GM12878 (cell line): ENCODE results near the gene MDH1. TPM values are rescaled to one million over a fixed set of nuclear protein-coding genes. Genes with fewer than 3 reads are reported as not detected.
A peak's percentile ranks its signal among the peaks of the same experiment; 100 is the strongest.

Experiments used
- CHD2 ChIP-seq: IDR thresholded peaks from 2 replicates; pipeline ENCODE4 v1.6.1; 2011; ENCODE audit warnings: low read depth, low read length, improper control_type of control experiment, borderline replicate concordance
- CREM ChIP-seq: IDR thresholded peaks from 2 replicates; pipeline ENCODE4 v1.6.1; 2014; ENCODE audit warnings: antibody characterized with exemption, low read depth
- EP300 ChIP-seq, 2 experiments: fragments of 150-350 bp in 1 of 2; IDR thresholded peaks; 2 replicates each; pipeline ENCODE4 v1.6.1; 2011 to 2012; ENCODE audit warnings: low read depth in 2 of 2, low read length in 2 of 2, borderline replicate concordance in 1 of 2, improper control_type of control experiment in 1 of 2, inconsistent platforms in 1 of 2; ENCODE audit not compliant: control insufficient read depth in 1 of 2
- EZH2 ChIP-seq: IDR thresholded peaks from 2 replicates; pipeline ENCODE4 v1.6.1; 2012; ENCODE audit warnings: low read depth, mild to moderate bottlenecking, control low read depth, inconsistent platforms, low read length, borderline replicate concordance; ENCODE audit not compliant: control insufficient read depth
- FOXK2 ChIP-seq: fragments of 450-650 bp; IDR thresholded peaks from 2 replicates; pipeline ENCODE4 v1.6.1; 2017; ENCODE audit warnings: mild to moderate bottlenecking, moderate library complexity
- FOXM1 ChIP-seq: IDR thresholded peaks from 2 replicates; pipeline ENCODE4 v1.6.1; 2012; ENCODE audit warnings: low read depth, mild to moderate bottlenecking, inconsistent platforms, low read length, moderate library complexity
- MEF2B ChIP-seq: fragments of 450-650 bp; IDR thresholded peaks from 2 replicates; pipeline ENCODE4 v1.6.1; 2018; ENCODE audit warnings: mild to moderate bottlenecking, moderate library complexity; ENCODE audit not compliant: partially characterized antibody, poor library complexity, severe bottlenecking
- MYB ChIP-seq: fragments of 150-350 bp; IDR thresholded peaks from 2 replicates; pipeline ENCODE4 v1.6.1; 2014; ENCODE audit warnings: mild to moderate bottlenecking, low read depth, low read length, borderline replicate concordance
- POLR2A ChIP-seq: IDR thresholded peaks from 2 replicates; pipeline ENCODE4 v1.6.1; 2011; ENCODE audit warnings: low read depth, mild to moderate bottlenecking, low read length
- RCOR1 ChIP-seq: conservative IDR thresholded peaks from 2 replicates; pipeline ENCODE4 v1.6.1; 2012; ENCODE audit warnings: low read depth, low read length, improper control_type of control experiment
- SMAD5 ChIP-seq: IDR thresholded peaks from 2 replicates; pipeline ENCODE4 v1.6.1; 2016; ENCODE audit warnings: antibody characterized with exemption, low read depth
- polyA plus RNA-seq, 11 experiments: library from polyadenylated mRNA; depleted of rRNA in 4 of 11; unstranded in 6 of 11; stranded (reverse) in 5 of 11; fragments of >200 nt; fragmentation: Nextera tagmentation in 4 of 11; fragmentation: Illumina TruSeq in 1 of 11; extraction: Ambion mirVana in 4 of 11; extraction: Trizol in 1 of 11; gene quantifications; 1 replicate in 1 of 11; 2 replicates in 10 of 11; pipeline versions ENCODE4 v1.2.1 to v1.2.3, GENCODE V29; 2011 to 2016; ENCODE audit warnings: inconsistent platforms in 2 of 11, missing spikeins in 2 of 11, low read depth in 1 of 11
- total RNA-seq, 4 experiments: library from RNA; depleted of rRNA in 3 of 4; stranded (reverse); fragments of >200 nt in 3 of 4; fragmentation: Illumina TruSeq in 1 of 4; extraction: Trizol in 1 of 4; gene quantifications; 2 replicates each; pipeline versions ENCODE4 v1.2.1 to v1.2.3, GENCODE V29; 2013 to 2021
- TF ChIP-seq, protein P1 (sequence below): fragments of 150-350 bp; IDR thresholded peaks from 2 replicates; pipeline ENCODE4 v1.6.1; 2016; ENCODE audit warnings: low read depth, low read length
- TF ChIP-seq, protein P2 (sequence below): fragments of 150-350 bp; IDR thresholded peaks from 2 replicates; pipeline ENCODE4 v1.6.1; 2014; ENCODE audit warnings: mild to moderate bottlenecking, low read depth, low read length
- TF ChIP-seq, protein P3 (sequence below): IDR thresholded peaks from 2 replicates; pipeline ENCODE4 v1.6.1; 2011; ENCODE audit warnings: borderline replicate concordance, low read depth, mild to moderate bottlenecking, moderate library complexity, low read length; ENCODE audit not compliant: insufficient read depth, poor library complexity, severe bottlenecking
- TF ChIP-seq, protein P4 (sequence below): fragments of 450-650 bp; IDR thresholded peaks from 2 replicates; pipeline ENCODE4 v1.6.1; 2017; ENCODE audit warnings: low read depth, mild to moderate bottlenecking, moderate library complexity

MDH1 gene
- total and polyA plus RNA-seq, 10 of the 15 experiments (the other 5 are each of a cell fraction or from before 2014, with no cell fraction given): 254 to 1,581 (median 440) TPM

DNA sequence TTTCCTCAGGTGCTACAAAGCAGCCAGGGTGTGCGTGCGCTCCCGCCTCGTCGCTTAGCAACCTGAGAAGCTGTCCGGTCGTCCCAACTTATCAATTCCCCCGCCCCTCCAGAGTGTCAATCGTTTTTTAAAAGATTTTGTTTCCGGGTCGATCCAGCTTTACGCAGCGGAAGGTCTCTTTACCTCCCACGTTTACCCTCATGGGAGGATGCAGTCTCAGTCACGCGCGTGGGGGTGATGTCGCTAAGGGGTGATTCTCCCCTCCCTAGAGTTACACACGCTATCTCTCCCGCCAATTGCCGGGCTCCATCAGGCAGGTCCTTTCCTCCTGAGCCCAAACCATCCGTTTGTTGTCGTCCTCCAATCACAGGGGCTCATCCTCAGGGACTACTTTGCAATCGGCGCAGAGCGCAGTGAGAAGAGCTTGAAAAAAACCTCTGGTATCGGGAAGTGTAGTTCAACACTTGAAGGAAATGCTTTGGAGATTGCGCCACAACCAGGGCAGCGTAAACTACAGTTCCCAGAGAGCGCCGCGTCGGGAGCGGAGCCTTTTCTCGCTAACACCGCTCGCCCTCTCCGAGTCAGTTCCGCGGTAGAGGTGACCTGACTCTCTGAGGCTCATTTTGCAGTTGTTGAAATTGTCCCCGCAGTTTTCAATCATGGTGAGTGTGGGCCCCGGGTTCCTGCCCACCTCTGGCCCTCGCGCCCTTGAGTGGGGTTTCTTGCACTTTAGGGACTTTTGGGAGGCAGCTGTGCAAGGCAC, at the start of gene MDH1, which contains the start of gene WDPCP (continued):
- TF ChIP-seq EZH2: no peak
- peak; percentile 78; the same call in 1 of the 2 replicates for TF ChIP-seq FOXM1
- TF ChIP-seq, protein P1, sequence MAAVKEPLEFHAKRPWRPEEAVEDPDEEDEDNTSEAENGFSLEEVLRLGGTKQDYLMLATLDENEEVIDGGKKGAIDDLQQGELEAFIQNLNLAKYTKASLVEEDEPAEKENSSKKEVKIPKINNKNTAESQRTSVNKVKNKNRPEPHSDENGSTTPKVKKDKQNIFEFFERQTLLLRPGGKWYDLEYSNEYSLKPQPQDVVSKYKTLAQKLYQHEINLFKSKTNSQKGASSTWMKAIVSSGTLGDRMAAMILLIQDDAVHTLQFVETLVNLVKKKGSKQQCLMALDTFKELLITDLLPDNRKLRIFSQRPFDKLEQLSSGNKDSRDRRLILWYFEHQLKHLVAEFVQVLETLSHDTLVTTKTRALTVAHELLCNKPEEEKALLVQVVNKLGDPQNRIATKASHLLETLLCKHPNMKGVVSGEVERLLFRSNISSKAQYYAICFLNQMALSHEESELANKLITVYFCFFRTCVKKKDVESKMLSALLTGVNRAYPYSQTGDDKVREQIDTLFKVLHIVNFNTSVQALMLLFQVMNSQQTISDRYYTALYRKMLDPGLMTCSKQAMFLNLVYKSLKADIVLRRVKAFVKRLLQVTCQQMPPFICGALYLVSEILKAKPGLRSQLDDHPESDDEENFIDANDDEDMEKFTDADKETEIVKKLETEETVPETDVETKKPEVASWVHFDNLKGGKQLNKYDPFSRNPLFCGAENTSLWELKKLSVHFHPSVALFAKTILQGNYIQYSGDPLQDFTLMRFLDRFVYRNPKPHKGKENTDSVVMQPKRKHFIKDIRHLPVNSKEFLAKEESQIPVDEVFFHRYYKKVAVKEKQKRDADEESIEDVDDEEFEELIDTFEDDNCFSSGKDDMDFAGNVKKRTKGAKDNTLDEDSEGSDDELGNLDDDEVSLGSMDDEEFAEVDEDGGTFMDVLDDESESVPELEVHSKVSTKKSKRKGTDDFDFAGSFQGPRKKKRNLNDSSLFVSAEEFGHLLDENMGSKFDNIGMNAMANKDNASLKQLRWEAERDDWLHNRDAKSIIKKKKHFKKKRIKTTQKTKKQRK: no peak
- TF ChIP-seq, protein P2, sequence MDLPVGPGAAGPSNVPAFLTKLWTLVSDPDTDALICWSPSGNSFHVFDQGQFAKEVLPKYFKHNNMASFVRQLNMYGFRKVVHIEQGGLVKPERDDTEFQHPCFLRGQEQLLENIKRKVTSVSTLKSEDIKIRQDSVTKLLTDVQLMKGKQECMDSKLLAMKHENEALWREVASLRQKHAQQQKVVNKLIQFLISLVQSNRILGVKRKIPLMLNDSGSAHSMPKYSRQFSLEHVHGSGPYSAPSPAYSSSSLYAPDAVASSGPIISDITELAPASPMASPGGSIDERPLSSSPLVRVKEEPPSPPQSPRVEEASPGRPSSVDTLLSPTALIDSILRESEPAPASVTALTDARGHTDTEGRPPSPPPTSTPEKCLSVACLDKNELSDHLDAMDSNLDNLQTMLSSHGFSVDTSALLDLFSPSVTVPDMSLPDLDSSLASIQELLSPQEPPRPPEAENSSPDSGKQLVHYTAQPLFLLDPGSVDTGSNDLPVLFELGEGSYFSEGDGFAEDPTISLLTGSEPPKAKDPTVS: no peak
- TF ChIP-seq EP300 (IDR thresholded peaks at IDR 0.05; ENCODE audit: borderline replicate concordance in 1 of 2, control insufficient read depth in 1 of 2, low read depth in 2 of 2, low read length in 2 of 2): peak in 1 of 2 experiments; percentile 37; a peak in 1 of 4 replicates
- peak; percentile 98 for TF ChIP-seq CREM
- TF ChIP-seq CHD2: peak; percentile 98
- peak; percentile 74; the same call in 1 of the 2 replicates for TF ChIP-seq RCOR1
- TF ChIP-seq, protein P3, sequence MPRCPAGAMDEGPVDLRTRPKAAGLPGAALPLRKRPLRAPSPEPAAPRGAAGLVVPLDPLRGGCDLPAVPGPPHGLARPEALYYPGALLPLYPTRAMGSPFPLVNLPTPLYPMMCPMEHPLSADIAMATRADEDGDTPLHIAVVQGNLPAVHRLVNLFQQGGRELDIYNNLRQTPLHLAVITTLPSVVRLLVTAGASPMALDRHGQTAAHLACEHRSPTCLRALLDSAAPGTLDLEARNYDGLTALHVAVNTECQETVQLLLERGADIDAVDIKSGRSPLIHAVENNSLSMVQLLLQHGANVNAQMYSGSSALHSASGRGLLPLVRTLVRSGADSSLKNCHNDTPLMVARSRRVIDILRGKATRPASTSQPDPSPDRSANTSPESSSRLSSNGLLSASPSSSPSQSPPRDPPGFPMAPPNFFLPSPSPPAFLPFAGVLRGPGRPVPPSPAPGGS: peak; percentile 16
- TF ChIP-seq MYB: peak; percentile 37; the same call in 1 of the 2 replicates
- TF ChIP-seq FOXK2: peak; percentile 65
- TF ChIP-seq, protein P4, sequence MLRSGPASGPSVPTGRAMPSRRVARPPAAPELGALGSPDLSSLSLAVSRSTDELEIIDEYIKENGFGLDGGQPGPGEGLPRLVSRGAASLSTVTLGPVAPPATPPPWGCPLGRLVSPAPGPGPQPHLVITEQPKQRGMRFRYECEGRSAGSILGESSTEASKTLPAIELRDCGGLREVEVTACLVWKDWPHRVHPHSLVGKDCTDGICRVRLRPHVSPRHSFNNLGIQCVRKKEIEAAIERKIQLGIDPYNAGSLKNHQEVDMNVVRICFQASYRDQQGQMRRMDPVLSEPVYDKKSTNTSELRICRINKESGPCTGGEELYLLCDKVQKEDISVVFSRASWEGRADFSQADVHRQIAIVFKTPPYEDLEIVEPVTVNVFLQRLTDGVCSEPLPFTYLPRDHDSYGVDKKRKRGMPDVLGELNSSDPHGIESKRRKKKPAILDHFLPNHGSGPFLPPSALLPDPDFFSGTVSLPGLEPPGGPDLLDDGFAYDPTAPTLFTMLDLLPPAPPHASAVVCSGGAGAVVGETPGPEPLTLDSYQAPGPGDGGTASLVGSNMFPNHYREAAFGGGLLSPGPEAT: peak; percentile 77
- peak; percentile 89 for TF ChIP-seq POLR2A
- TF ChIP-seq SMAD5: peak; percentile 69; the same call in 1 of the 2 replicates
- TF ChIP-seq MEF2B: peak; percentile 92
